ENCODE data around the gene CT45A7.
"Not testable (repeated sequence)": the region's sequence is repeated elsewhere in the genome, so short reads cannot be mapped to it uniquely, and the experiment has no call there.

The CT45A7 gene, protein sequence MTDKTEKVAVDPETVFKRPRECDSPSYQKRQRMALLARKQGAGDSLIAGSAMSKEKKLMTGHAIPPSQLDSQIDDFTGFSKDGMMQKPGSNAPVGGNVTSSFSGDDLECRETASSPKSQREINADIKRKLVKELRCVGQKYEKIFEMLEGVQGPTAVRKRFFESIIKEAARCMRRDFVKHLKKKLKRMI

DNA sequence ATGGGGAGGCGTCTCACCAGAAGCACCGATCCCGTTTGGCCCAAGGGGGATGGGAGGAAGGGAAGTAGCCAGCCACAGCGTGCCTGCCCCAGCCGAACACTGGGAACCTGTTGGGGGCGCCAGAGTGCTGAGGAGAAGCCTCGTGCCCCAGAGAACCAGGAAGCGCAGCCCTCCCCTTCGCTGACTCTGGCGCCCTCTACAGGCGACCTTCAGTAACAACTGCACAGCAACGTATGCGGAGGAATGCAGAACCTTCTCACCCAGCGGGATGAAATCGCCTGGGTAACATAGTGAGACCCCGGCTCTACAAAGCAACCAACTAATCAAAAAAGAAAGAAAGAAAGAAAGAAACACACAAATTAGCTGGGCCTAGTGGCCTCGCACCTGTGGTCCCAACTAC is at the start of gene CT45A7:
Gene CT45A7 (minus strand): TSS at position 101 of the 400 bp plus-strand sequence. CDS start 3,747 bp downstream, outside the sequence.
- DNase-seq (ENCODE audit: low read depth in 2 of 2) = not testable (repeated sequence)

DNA sequence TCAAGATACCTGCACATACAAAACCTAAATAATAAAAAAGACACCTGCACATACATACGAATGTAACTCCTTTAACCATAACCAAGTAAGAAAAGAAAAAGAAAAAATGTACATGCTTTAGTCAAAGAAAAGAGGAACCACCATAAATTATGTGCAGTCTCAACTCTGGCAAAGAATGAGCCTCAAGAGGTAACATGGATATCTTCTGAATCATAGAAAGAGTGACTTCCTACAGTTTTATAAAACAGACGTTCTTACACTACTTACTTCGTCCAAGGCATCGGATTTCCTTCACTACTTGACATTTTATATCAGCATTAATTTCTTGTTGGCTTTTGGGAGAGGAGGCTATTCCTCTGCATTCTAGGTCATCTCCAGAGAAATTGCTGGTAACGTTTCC is 45.7 kb upstream of the CT45A7 start:
- DNase-seq (ENCODE audit: low read depth in 2 of 2) = not testable (repeated sequence)

DNA sequence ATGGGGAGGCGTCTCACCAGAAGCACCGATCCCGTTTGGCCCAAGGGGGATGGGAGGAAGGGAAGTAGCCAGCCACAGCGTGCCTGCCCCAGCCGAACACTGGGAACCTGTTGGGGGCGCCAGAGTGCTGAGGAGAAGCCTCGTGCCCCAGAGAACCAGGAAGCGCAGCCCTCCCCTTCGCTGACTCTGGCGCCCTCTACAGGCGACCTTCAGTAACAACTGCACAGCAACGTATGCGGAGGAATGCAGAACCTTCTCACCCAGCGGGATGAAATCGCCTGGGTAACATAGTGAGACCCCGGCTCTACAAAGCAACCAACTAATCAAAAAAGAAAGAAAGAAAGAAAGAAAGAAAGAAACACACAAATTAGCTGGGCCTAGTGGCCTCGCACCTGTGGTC is 34.6 kb upstream of the CT45A7 start, which contains the start of gene CT45A9:
Gene CT45A9 (minus strand): TSS at position 101 of the 400 bp plus-strand sequence. CDS start 3,751 bp downstream, outside the sequence.
- not testable (repeated sequence) for DNase-seq (ENCODE audit: low read depth in 2 of 2)

DNA sequence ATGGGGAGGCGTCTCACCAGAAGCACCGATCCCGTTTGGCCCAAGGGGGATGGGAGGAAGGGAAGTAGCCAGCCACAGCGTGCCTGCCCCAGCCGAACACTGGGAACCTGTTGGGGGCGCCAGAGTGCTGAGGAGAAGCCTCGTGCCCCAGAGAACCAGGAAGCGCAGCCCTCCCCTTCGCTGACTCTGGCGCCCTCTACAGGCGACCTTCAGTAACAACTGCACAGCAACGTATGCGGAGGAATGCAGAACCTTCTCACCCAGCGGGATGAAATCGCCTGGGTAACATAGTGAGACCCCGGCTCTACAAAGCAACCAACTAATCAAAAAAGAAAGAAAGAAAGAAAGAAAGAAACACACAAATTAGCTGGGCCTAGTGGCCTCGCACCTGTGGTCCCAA is 17.4 kb upstream of the CT45A7 start, which contains the start of gene CT45A8:
Gene CT45A8 (minus strand): TSS at position 101 of the 400 bp plus-strand sequence. CDS start 3,755 bp downstream, outside the sequence.
- DNase-seq (ENCODE audit: low read depth in 2 of 2) = not testable (repeated sequence)

DNA sequence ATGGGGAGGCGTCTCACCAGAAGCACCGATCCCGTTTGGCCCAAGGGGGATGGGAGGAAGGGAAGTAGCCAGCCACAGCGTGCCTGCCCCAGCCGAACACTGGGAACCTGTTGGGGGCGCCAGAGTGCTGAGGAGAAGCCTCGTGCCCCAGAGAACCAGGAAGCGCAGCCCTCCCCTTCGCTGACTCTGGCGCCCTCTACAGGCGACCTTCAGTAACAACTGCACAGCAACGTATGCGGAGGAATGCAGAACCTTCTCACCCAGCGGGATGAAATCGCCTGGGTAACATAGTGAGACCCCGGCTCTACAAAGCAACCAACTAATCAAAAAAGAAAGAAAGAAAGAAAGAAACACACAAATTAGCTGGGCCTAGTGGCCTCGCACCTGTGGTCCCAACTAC is 17.2 kb downstream of the CT45A7 start, which contains the start of gene CT45A2:
Gene CT45A2 (minus strand): TSS at position 101 of the 400 bp plus-strand sequence. CDS start 3,747 bp downstream, outside the sequence.
- not testable (repeated sequence) for DNase-seq (ENCODE audit: low read depth in 2 of 2)

DNA sequence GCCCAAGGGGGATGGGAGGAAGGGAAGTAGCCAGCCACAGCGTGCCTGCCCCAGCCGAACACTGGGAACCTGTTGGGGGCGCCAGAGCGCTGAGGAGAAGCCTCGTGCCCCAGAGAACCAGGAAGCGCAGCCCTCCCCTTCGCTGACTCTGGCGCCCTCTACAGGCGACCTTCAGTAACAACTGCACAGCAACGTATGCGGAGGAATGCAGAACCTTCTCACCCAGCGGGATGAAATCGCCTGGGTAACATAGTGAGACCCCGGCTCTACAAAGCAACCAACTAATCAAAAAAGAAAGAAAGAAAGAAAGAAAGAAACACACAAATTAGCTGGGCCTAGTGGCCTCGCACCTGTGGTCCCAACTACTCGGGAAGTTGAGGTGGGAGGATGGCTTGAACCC is 34.4 kb downstream of the CT45A7 start, which contains the start of gene CT45A6:
Gene CT45A6 (minus strand): TSS at position 101 of the 400 bp plus-strand sequence. CDS start 3,794 bp downstream, outside the sequence.
- not testable (repeated sequence) for DNase-seq (ENCODE audit: low read depth in 2 of 2)

DNA sequence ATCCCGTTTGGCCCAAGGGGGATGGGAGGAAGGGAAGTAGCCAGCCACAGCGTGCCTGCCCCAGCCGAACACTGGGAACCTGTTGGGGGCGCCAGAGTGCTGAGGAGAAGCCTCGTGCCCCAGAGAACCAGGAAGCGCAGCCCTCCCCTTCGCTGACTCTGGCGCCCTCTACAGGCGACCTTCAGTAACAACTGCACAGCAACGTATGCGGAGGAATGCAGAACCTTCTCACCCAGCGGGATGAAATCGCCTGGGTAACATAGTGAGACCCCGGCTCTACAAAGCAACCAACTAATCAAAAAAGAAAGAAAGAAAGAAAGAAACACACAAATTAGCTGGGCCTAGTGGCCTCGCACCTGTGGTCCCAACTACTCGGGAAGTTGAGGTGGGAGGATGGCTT is 51.7 kb downstream of the CT45A7 start, which contains the start of gene CT45A5:
Gene CT45A5 (minus strand): TSS at position 101 of the 400 bp plus-strand sequence. CDS start 3,774 bp downstream, outside the sequence.
- not testable (repeated sequence) for DNase-seq (ENCODE audit: low read depth in 2 of 2)

Measured in activated CD8-positive, alpha-beta memory T cell treated with anti-CD3 and anti-CD28 coated beads for 4 hours (primary cell).